ENCODE measurements around the gene AK3.
"Not testable (repeated sequence)": the region's sequence is repeated elsewhere in the genome, so short reads cannot be mapped to it uniquely, and the experiment has no call there.

Gene AK3

DNA sequence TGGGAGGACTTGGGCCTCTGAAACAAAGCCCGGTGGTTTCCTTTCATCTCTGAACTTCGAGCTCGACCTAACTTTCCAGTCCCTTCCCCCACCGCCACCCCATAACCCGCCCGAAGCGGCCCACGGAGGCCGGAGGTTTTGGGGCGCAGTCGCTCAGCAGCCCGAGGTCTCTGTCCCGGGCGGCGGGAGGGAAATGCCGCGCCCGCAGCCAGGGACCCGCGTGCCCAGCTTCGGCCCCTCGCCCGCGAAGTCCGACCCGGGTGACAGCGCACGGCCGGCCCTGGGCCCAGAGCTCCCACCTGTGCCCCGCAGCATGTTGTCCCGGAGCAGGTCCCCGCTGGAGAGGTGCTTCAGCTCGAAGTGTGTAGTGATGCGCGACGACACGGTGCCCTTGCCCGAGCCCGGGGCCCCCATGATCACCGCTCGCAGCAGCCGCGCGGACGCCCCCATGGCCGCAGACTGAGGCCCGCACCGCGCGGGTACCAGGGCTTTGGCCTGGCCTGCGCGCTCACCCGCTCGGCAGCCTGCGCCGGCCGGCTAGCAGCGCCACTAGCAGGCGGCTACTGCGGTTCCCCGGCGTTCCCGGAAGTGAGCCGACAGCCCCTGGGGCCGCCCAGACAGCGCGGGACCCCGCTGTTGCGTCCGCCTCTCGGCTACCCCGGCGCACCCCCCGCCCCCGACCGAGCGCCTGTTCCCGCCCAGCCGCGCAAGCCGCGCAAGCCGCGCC lies at the start of gene AK3:
Gene AK3, minus strand, starts transcription at position 565 of the 727 bp plus-strand sequence. Its CDS starts 115 bp downstream, at position 450.
- DNase-seq (ENCODE audit: low read depth, low spot score): no peak

- DNase-seq (ENCODE audit: low read depth, low spot score): no peak
Observed at GRCh38 chr9:4788703-4789102, 47.7 kb upstream of the AK3 start.

- no peak for DNase-seq (ENCODE audit: low read depth, low spot score)
Observed at GRCh38 chr9:4787876-4788275, 46.9 kb upstream of the AK3 start.

DNA sequence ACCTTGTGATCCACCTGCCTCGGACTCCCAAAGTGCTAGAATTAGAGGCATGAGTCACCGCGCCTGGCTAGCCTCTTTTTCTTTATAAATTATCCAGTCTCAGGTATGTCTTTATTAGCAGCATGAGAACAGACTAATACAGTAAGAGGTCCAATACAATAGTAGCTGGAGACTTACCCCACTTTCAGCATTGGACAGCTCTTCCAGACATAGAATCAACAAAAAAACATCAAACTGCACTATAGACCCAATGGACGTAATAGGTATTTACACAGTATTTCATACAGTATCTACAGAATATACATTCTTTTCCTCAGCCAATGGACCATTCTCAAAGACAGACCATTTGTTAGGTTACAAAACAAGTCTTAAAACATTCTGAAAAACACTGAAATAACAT lies 45.6 kb upstream of the AK3 start:
- no peak for DNase-seq (ENCODE audit: low read depth, low spot score)

DNA sequence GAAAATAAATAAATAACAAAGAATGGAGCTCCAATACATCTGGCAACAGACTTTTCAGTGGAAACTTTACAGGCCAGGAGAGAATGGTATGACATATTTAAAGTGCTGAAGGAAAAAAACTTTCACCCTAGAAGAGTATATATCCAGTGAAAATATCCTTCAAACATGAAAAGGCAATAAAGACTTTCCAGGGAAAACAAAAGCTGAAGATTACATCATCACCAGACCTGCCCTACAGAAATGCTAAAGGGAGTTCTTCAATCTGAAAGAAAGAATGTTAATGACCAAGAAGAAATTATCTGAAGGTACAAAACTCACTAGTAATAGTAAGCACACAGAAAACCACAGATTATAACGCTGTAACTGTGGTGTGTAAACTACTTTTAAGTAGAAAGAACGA lies 43.4 kb upstream of the AK3 start:
- no peak for DNase-seq (ENCODE audit: low read depth, low spot score)

DNA sequence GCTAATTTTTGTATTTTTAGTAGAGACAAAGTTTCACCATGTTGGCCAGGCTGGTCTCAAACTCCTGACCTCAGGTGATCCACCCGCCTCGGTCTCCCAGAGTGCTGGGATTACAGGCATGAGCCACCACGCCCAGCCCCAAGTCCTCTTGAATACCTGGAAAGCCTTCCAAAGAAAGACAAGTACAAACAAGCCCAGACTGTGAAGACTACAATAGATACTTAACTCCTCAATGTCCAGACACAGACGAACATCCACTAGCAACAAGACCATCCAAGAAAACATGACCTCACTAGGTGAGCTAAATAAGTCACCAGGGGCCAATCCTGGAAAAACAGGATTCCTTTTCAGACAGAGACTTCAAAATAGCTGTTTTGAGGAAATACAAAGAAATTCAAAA lies 42.2 kb upstream of the AK3 start:
- DNase-seq (ENCODE audit: low read depth, low spot score): not testable (repeated sequence)

DNA sequence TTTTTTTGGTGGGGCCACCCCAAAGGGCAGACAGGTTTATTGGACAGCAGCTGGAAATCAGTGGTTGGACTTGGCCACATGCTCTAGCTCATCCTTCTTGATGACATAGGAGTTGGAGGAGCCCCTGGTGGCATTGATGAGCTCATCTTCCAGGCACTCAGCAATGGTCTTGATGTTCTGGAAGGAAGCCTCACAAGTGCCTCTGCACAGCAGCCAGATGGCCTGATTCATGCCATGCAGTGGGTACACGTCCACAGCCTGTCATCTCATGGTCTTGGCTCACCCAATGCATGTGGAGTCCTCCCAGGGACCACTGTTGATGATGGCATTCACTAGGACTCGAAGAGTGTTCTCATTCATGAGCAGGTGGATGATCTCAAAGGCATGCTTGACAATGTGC lies 40.4 kb upstream of the AK3 start:
- DNase-seq (ENCODE audit: low read depth, low spot score): no peak

GRCh38 chr9:4780651-4781050 lies 39.6 kb upstream of the AK3 start:
- no peak for DNase-seq (ENCODE audit: low read depth, low spot score)

DNA sequence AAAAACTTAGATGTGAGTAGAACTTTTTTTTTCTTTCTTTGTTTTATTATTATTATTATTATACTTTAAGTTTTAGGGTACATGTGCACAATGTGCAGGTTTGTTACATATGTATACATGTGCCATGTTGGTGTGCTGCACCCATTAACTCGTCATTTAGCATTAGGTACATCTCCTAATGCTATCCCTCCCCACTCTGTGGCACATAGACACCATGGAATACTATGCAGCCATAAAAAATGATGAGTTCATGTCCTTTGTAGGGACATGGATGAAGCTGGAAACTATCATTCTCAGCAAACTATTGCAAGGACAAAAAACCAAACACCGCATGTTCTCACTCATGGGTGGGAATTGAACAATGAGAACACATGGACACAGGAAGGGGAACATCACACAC lies 34.0 kb upstream of the AK3 start:
- DNase-seq (ENCODE audit: low read depth, low spot score): not testable (repeated sequence)

GRCh38 chr9:4774209-4774608 lies 33.2 kb upstream of the AK3 start:
- DNase-seq (ENCODE audit: low read depth, low spot score): peak; percentile 47

GRCh38 chr9:4771788-4772187 lies 30.8 kb upstream of the AK3 start:
- DNase-seq (ENCODE audit: low read depth, low spot score): no peak

DNA sequence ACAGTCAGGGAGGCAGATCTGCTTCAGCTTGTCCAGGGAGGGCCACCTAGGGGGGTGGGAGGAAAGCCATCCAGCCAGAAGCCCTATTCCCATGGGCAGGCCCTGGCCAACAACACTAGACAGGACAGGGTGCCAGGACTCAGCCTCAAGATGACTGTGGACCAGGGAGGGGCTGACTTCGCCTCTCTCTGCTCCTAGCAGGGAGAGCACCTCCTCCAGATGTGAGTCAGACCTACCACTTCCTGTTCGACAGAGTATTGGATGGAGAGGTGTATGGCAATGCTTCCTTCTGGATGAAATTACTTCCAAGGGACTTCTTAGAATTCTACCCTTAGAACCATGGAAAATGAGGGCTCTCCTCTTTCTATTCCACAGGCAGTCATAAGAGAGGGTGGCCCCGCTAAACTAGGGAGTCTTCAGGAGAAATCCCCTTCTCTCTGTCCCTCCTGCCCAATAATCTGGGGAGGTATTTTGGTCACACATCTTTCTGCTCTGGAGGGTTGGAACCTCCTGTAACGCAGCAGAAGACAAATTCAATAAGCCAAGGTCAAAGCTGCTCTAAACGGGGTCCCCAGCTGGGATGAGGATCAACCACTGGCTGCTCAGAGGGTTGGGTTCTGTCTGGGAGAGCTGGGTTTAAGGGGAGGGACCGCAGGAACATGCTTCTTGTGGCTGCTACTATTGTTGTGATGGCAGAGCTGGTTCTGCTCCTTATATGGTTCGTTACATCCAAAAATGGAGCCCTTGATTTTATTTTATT lies 28.5 kb upstream of the AK3 start:
- no peak for DNase-seq (ENCODE audit: low read depth, low spot score)

- DNase-seq (ENCODE audit: low read depth, low spot score): no peak
Observed at GRCh38 chr9:4768681-4769080, 27.7 kb upstream of the AK3 start.

- DNase-seq (ENCODE audit: low read depth, low spot score): no peak
Observed at GRCh38 chr9:4764033-4764432, 23.0 kb upstream of the AK3 start.

DNA sequence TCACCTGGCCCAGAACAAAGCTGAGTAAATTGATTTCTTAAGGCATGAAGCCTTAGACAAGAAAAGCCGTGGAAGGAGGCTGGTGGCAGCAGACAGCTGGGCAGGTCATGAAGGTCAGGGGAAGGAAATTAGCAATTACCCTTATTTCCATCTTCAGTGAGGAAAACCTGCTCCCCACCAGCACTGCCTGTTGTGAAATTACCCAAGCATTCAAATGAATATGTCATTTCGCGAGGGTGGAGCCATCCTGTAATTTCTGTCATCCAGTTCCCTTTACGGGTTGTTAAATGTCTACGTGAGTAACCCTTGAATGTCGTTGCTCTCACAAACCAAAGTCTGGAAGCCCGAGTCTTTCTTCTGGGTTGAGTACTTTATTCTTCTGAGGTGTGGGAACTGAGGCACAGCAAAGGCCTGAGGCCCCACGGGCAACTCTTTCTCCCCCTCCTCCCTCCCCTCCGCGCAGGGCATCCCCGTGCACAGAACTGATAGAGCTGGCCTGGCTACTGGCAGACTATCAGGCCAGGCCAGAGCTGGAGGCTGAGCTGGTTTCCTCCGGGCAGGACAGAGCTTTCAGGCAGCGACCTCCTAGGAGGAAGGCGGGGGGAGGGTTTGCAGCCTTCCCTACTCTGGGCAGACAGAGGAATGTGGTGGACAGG lies 22.0 kb upstream of the AK3 start:
- DNase-seq (ENCODE audit: low read depth, low spot score): no peak

GRCh38 chr9:4762108-4762885 lies 21.3 kb upstream of the AK3 start:
- DNase-seq (ENCODE audit: low read depth, low spot score): no peak

GRCh38 chr9:4760122-4760521 lies 19.1 kb upstream of the AK3 start:
- DNase-seq (ENCODE audit: low read depth, low spot score): no peak

DNA sequence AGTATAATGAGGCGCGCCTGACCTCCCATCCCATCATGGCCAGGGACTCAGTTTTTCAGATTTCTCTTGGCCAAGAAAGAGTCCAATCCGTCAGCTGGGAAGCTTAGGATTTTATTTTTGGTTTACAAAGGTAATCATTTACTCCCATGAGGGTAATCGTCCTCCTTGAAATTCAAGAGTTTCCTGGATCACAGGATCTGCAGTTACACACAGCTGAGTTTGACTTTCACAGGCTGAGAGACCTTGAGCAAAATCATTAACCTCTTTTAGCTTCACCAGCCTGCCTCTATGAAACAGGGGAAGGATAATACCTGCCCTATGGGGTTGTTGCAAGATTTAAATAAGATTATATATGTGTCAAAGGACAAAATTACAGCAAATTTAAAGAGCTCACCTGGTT lies 15.4 kb upstream of the AK3 start:
- no peak for DNase-seq (ENCODE audit: low read depth, low spot score)

DNA sequence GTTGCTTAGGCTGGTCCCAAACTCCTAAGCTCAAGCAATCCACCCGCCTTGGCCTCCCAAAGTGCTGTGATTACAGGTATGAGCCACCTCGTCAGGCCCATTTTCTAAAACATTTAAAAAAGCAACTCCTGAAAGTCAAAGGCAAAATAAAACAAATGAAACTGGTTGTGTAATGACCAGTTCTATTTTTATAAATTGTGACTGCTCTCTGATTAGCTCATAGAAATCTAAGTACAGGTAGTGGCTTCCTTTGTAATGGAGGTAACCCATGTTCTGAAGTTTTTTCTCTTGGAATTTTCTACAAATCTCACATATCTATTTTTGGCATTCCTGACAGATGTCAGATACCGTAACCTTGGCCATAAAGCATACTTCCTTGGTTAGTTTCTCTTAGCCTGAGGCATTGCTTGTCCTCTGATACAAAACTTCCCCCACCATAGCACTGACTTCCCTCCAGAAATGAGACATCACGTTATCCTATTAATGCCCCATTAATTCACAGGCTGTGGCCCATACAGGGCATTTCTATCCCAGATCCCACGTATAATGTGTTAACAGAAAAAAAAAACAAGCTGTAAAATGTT lies 14.1 kb upstream of the AK3 start:
- DNase-seq (ENCODE audit: low read depth, low spot score): no peak

GRCh38 chr9:4754530-4754929 lies 13.5 kb upstream of the AK3 start:
- DNase-seq (ENCODE audit: low read depth, low spot score): not testable (repeated sequence)

DNA sequence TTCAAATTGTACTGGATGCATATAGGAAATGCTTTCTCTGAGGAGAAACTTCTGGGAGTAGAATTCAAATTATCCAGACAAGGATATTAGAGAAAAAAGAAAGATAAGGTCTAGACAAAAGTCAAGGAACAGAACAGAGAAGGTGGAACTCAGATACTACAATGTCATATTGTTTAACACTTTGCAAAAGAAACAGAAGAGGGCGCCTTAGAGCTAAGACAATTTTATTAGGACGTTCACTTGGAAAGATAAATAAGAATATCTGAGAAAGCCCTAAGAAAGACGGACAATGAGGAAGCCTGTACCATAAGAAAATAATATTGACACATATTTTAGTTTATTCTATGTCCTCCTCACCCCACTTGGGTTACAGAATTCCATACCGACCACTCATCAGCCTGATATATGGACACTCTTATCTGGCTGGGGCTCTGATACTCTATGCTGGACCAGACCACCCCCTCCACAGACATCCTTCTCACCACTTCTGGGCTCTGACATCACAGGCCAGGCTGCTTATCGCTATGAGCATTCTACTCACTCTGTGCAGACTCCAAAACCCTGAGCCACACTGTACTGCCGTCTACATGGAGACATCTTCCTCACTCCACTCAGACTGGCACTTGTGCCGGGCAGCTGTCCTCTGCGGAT lies 9.1 kb upstream of the AK3 start:
- DNase-seq (ENCODE audit: low read depth, low spot score): no peak

All from brain pericyte (primary cell).